ENCODE measurements around the gene RUSC2.
"Not testable (repeated sequence)": the region's sequence is repeated elsewhere in the genome, so short reads cannot be mapped to it uniquely, and the experiment has no call there.

Gene RUSC2

DNA sequence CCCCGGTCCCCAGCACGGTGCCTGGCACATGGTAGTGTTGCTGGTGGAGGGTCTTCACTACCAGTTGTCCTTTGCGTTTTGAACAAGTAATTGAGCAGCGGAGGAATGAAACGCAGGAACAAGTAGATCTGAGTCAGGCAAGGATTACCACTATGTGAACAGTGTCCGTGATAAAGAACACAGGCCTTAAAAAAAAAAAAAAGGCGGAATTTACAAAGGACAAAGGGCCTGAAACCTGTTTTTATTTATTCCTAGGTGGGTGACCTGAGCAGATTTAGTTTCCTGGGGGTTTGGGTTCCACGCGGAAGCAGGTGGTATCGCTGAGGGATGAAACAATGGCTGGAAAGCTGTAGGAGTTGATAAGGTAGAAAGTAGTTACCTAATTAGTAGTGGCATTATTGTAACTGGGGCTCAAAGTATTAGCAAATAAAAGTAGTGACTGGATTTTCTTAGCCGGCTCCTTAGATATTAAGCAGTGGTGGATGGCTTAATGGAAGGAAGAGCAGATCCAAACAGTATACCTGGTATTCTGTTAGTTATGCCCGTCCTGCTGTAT is 1.1 kb downstream of the RUSC2 start:
- DNase-seq = no peak

DNA sequence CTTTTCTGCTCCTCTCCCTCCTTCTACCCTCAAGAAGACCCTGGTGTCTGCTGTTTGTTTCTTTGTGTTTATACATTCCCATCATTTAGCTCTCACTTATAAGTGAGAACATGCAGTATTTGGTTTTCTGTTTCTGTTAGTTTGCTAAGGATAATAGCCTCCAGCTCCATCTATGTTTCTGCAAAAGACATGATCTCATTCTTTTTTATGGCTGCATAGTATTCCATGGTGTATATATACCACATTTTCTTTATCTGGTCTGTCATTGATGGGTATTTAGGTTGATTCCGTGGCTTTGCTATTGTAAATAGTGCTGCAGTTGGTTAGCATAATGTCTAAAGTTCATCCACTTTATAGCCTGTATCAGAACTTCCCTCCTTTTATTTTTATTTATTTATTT is 3.2 kb downstream of the RUSC2 start:
- DNase-seq = not testable (repeated sequence)

GRCh38 chr9:35495984-35496383 is 6.1 kb downstream of the RUSC2 start:
- no peak for DNase-seq

DNA sequence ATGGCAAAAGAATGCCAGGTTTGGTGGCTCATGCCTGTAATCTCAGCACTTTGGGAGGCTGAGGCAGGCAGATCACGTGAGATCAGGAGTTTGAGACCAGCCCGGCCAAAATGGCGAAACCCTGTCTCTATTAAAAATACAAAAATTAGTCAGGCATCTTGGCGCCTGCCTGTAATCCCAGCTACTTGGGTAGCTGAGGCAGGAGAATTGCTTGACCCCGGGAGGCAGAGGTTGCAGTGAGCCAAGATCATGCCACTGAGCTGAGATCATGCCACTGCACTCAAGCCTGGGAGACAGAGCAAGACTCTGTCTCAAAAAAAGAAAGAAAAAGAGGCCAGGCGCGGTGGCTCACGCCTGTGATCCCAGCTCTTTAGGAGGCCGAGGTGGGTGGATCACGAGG is 8.3 kb downstream of the RUSC2 start:
- not testable (repeated sequence) for DNase-seq

DNA sequence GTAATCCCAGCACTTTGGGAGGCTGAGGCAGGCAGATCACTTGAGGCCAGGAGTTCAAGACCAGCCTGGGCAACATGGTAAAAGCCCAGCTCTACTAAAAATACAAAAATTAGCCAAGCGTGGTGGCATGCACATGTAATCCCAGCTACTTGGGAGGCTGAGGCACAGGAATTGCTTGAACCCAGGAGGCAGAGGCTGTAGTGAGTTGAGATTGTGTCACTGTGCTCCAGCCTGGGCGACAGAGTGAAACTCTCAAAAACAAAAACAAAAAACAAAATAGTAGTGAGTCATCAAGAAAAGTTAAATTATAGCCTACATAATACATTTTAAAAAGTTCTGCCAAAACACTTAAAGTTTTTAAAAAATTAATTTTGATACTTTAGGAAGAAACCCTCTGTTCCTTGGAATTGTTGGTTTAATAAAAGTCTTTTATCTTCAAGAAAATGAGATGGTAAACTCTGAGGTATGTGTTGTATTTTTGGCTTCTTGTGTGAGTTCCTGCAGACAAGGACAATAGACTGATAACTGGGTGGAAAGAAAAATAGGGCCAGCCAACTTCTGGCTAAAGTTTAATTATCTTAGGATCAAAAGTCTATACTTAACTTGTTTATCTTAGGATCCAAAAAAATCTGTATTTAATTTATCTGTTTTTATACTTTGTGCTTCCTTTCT is 9.3 kb downstream of the RUSC2 start:
- no peak for DNase-seq

DNA sequence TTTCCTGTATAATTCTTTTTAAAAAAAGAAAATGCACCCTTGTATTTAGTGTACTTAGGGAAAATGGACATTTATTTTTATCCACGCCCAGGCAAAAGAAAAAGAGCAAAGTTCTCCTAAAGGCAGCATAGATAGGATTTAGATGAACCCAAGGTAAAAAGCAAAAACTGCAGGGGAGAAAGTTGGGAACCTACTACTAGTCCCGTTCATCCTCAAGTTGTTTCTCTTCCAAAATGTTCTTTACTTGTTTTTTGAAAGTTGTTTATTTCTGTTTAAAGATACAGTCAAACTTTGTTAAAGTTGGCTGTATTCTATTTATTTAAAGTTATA is 9.8 kb downstream of the RUSC2 start:
- DNase-seq = no peak

GRCh38 chr9:35500130-35500748 is 10.3 kb downstream of the RUSC2 start:
- peak; percentile 11 for DNase-seq

DNA sequence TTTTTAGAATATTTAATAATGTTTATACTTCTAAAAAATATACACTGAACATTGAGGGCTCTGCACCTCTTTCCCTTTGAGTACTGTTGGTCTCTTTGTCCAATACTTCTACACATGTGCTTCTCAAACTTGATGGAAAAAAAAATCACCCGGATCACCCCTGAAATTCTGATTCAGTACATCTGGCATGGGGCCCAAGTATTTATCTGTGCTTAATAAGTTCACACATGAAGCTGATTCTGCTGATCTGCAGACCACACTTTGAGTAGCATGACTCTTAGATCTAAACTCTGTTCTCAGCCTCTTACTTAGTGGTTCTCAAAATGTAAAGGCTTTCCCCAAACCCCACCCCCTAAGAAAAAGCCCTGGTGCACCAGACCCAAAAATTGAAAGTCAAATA is 12.0 kb downstream of the RUSC2 start:
- DNase-seq = no peak

DNA sequence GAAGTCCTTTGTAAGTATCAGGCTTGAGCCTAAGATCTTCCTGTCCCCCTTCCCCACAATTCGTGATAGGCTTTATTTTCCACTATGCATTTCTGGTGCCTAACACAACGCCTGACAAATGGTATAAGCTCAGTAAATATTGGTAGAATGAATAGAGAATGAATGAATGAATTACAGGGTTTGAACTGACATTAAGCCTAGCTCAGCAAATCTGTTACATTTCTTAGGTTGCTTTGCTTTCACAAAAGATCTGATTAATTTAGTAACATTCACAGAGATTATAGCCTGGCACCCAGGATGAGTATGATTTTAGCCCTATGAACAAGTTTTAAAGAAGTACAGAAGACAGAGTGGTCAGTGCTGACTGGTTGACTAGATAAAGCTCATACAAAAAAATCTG is 16.4 kb downstream of the RUSC2 start:
- no peak for DNase-seq

DNA sequence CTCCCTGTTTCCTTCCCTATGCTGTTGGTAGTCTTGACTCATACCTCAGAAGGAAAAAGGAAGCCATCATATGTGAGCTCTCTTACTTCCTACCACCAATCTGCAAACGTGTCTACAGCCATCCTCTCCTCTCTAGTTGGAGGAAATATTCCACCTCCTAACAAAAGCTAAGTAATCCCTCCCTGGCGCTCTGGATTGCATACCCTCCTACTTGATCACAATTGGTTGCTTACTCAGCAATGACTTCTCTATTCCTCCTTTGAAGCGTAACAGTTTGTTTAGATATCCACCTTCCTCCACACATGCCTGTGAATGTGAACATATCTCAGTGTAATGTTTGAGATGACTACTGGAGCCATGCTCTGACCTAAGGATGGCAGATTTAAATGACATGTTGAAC is 18.2 kb downstream of the RUSC2 start:
- DNase-seq = no peak

DNA sequence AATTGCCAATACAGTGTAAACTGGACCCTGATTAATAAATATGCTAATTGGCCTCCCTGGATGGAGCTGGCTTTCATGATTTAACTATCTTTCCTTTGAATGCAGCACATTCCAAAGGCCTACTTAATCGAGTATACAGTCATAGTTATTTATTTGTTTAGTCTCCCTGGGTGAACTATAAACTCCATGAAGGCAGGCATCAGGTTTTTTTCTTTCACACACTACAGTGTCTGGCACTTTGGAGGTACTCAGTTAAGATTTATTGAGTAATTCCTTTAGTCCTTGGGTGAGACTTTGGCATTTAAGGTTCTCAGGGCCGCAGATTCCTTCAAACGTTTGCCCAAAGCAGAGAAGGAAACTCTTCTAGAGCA is 20.5 kb downstream of the RUSC2 start:
- no peak for DNase-seq

DNA sequence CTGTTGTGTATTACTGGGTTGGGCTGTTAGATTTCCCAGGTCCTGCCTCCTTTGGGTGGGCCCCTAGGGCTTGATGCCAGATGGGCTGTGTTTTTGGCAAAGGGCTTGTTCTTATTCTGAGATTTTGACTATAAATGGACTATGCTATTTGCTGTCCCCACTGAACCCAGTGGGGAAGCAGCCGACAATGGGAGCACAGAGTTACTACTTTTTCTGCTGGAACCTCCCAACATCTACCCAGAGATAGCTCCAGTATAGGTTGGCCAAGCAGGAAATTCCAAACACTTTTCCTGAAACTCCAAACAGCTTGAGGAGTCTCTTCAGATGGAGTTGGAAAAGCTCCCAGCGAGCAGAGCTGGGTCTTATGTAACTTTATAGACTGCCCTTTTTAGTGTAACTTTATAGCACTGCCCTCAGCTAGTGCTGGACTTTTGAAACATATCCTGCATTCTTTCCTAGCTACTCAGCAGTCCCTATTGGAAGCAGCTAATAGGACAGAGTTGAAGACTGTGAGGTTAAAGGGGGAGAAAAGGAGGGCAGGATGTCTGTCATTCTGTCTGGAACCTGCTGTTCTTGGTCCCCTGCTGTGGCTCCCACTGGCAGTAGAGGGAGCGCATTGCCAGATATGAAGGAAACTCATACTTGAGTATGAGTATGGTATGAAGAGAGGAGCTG is 21.0 kb downstream of the RUSC2 start:
- no peak for DNase-seq

GRCh38 chr9:35511453-35511852 is 21.5 kb downstream of the RUSC2 start:
- DNase-seq = no peak

DNA sequence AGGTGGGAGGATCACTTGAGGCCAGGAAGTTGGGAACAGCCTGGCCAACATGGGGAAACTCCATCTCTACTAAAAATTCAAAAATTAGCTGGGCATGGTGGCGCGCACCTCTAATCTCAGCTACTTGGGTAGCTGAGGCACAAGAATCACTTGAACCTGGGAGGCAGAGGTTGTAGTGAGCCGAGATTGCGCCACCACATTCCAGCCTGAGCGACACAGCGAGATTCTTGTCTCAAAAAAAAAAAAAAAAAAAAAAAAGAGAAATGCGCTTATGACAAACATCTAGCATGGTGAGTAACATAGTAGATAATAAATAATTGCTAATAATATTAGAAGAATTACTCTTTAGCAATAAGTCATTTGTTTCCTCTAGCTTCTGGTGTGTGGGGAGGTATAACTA is 25.9 kb downstream of the RUSC2 start:
- DNase-seq = no peak

DNA sequence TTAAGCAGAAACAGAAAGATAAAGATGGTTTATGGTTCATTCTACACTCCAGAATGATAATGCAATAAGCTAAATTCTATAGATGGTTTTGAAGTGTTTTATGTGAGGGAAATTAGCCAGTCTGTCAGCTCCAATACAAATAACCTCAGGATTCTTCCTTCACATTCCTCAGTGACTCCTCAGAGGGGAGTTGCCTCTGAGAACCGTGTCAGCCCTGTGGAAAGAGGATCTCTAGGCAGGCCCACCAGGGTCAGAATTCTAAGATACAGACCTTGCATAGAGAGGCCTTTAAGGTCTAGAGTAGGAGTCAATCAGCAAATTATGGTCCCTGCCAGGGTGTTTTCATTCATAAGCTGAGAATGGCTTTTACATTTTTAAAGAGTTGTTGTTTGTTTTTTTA is 26.6 kb downstream of the RUSC2 start:
- DNase-seq = no peak

GRCh38 chr9:35517131-35517530 is 27.2 kb downstream of the RUSC2 start:
- DNase-seq = no peak

GRCh38 chr9:35517552-35518224 is 27.8 kb downstream of the RUSC2 start:
- no peak for DNase-seq

GRCh38 chr9:35518225-35518821 is 28.4 kb downstream of the RUSC2 start:
- no peak for DNase-seq

- DNase-seq = no peak
Observed at GRCh38 chr9:35518981-35519679, 29.2 kb downstream of the RUSC2 start.

DNA sequence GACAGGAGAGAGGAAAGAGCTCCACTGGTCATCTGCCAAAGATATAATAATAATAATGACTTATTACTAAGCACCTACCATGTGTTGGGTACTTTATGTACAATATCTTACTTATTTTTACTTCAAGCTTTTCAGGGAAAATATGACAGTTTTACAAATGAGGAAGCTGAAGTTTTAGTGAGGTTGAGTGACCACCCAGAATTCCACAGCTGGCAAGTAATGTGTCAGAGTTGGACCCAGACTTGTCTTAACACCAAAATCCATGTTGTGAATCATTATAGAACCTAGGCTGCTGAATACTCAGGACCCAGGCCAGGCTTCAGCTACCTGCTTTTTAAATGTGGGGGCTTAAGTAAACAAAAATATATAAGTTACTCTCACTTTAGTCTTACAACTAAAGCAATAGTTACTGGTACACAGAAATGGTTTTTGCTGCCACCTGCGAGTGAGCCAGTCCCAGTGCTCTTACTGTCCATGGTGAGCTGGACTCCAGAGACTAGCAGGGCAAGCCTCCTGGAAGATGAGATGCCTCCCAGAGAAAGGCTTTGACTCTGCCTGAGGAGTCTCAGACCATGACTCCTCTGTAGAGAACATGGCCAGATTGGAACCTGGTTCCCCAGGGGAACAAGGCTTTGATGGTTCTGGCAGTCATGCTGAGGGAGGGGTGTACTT is 29.9 kb downstream of the RUSC2 start:
- DNase-seq = peak; percentile 31

DNA sequence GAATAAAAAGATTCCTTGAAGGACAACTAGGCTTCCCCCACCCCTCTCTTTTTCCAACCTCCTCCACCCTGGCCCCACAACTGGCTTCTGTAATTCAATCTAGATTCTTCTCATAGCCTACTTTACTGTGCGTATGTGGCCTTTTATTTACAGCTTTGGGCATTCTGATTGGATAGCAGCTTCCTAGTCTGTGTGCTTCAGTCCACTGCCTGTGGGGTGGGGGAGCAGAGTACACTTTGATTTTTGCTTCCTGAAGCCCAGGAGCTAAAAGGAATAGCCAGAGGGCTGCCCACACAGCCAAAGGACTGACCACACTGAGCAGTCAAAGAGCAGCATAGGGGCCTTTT is 30.4 kb downstream of the RUSC2 start:
- DNase-seq = no peak

GRCh38 chr9:35521708-35522107 is 31.8 kb downstream of the RUSC2 start:
- no peak for DNase-seq
